Measurements from ENCODE around the gene DLK2. TPM values are rescaled to one million over a fixed set of nuclear protein-coding genes. Genes with fewer than 3 reads are reported as not detected.

The DLK2 gene
- total RNA-seq, 1 experiment from 2014 or later = 1.6 TPM

DNA sequence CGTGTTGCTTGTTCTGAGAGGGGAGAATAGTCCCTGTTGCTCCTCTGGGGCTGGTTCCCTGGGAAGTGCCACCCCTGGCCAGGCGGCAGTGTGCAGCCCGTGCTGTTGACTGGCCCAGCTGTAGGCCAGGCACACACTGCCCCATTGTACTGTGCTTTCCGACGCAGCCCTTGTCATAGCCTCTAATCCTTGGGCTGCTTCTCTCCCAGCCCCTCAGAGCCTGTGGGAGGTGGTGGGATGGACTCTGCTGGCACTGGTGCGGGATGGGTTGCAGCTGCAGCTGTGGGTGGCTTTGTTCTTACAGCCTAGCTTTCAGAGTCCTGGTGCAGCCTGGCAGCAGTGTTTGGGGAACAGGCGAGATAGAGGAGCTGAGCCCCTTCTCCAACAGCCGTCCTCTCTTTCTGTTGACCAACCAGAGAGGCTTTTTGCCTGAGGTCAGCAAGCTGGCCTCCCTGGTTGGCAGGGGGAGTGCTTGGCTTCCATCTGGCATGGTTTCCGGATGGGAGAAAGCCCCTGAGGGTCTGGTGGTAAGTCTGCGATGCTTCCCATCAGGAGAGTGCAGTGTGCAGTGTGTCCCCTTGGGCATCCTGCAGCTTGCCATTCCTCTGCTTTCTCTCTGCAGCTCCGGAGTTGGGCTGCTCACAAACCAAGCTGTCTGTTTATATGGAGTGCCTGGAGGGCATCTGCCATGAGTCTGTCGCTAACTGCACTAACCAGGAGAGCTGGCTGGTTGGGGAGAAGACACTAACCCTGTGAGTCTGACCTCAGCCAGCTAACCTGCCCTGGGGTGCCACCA lies 34.1 kb upstream of the DLK2 start:
- no peaks in the 10 kb centered on the region for H3K9me3 ChIP-seq (ENCODE audit: control insufficient read depth in 1 of 2, insufficient read depth in 1 of 2, low read depth in 1 of 2, low read length in 2 of 2)
- no peak overlapping the region for H3K9ac ChIP-seq (ENCODE audit: low read length)
- intact Hi-C loops (cut with micrococcal nuclease) = no loop called here
- H2AFZ ChIP-seq (ENCODE audit: low read depth, low read length, poor library complexity, severe bottlenecking) = no peak overlapping the region
- peaks cover 52% of the 10 kb centered on the region for H3K79me2 ChIP-seq (ENCODE audit: insufficient read depth, low read length)
- no peak overlapping the region for H3K4me3 ChIP-seq (replicated peaks in 1 of 2; ENCODE audit: low read depth in 1 of 2, low read length in 2 of 2)
- no peak overlapping the region for H3K4me2 ChIP-seq (ENCODE audit: low read length)
- no peak for ATAC-seq
- H3K9me2 ChIP-seq (ENCODE audit: insufficient read depth) = no peaks in the 10 kb centered on the region
- ChIA-PET POLR2A (interaction anchor here (0.7 kb wide), 1 partner anchor 32 kb away, joined by 3 read pairs; no protein-coding TSS in a partner anchor), CTCF (no interaction called here), RAD21 (ENCODE audit: low non-redundant PET in 1 of 2, low total read pairs in 2 of 2, uncharacterized antibody in 2 of 2, unreplicated experiment in 2 of 2) (no interaction called here)
- BruUV-seq (replicated peaks) = no TSS peak
- DNase-seq (ENCODE audit: low read depth, low spot score) = no peak
- H3K36me3 ChIP-seq (ENCODE audit: control insufficient read depth in 1 of 2, insufficient read depth in 2 of 2, low read length in 2 of 2) = no peaks in the 10 kb centered on the region
- H3K4me1 ChIP-seq (ENCODE audit: control insufficient read depth in 1 of 2, insufficient read depth in 2 of 2, low read length in 2 of 2) = peaks cover 2 to 25% of the 10 kb centered on the region in 2 experiments; a peak in 3 of 4 replicates
- no peak overlapping the region for H3K27ac ChIP-seq (ENCODE audit: low read depth, low read length)
- TF ChIP-seq YY1 (IDR thresholded peaks at IDR 0.05; ENCODE audit: extremely low read depth, insufficient replicate concordance, low read depth, low read length) (no peak), TCF7L2 (IDR thresholded peaks at IDR 0.05; ENCODE audit: borderline replicate concordance, extremely low read depth, insufficient read depth, insufficient read length) (no peak), POLR2AphosphoS5 (IDR thresholded peaks at IDR 0.05; ENCODE audit: low read depth, low read length) (no peak), CEBPB (IDR thresholded peaks at IDR 0.05; ENCODE audit: low read depth) (no peak), POLR2A (IDR thresholded peaks at IDR 0.05; ENCODE audit: borderline replicate concordance, extremely low read depth, insufficient read depth, insufficient read length) (no peak), JUND (IDR thresholded peaks at IDR 0.05) (no peak), ELF1 (IDR thresholded peaks at IDR 0.05; ENCODE audit: borderline replicate concordance, low read depth) (no peak), CBX3 (IDR thresholded peaks at IDR 0.05; ENCODE audit: low read depth) (no peak)
- TF ChIP-seq, protein P1, sequence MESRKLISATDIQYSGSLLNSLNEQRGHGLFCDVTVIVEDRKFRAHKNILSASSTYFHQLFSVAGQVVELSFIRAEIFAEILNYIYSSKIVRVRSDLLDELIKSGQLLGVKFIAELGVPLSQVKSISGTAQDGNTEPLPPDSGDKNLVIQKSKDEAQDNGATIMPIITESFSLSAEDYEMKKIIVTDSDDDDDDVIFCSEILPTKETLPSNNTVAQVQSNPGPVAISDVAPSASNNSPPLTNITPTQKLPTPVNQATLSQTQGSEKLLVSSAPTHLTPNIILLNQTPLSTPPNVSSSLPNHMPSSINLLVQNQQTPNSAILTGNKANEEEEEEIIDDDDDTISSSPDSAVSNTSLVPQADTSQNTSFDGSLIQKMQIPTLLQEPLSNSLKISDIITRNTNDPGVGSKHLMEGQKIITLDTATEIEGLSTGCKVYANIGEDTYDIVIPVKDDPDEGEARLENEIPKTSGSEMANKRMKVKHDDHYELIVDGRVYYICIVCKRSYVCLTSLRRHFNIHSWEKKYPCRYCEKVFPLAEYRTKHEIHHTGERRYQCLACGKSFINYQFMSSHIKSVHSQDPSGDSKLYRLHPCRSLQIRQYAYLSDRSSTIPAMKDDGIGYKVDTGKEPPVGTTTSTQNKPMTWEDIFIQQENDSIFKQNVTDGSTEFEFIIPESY (IDR thresholded peaks at IDR 0.05; ENCODE audit: extremely low read depth, insufficient replicate concordance, low read length) = no peak
- TF ChIP-seq, protein P2, sequence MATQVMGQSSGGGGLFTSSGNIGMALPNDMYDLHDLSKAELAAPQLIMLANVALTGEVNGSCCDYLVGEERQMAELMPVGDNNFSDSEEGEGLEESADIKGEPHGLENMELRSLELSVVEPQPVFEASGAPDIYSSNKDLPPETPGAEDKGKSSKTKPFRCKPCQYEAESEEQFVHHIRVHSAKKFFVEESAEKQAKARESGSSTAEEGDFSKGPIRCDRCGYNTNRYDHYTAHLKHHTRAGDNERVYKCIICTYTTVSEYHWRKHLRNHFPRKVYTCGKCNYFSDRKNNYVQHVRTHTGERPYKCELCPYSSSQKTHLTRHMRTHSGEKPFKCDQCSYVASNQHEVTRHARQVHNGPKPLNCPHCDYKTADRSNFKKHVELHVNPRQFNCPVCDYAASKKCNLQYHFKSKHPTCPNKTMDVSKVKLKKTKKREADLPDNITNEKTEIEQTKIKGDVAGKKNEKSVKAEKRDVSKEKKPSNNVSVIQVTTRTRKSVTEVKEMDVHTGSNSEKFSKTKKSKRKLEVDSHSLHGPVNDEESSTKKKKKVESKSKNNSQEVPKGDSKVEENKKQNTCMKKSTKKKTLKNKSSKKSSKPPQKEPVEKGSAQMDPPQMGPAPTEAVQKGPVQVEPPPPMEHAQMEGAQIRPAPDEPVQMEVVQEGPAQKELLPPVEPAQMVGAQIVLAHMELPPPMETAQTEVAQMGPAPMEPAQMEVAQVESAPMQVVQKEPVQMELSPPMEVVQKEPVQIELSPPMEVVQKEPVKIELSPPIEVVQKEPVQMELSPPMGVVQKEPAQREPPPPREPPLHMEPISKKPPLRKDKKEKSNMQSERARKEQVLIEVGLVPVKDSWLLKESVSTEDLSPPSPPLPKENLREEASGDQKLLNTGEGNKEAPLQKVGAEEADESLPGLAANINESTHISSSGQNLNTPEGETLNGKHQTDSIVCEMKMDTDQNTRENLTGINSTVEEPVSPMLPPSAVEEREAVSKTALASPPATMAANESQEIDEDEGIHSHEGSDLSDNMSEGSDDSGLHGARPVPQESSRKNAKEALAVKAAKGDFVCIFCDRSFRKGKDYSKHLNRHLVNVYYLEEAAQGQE (IDR thresholded peaks at IDR 0.05; ENCODE audit: low read depth) = no peak
- no peaks in the 10 kb centered on the region for H4K20me1 ChIP-seq (ENCODE audit: insufficient read depth)
- no peaks in the 10 kb centered on the region for H3K27me3 ChIP-seq (ENCODE audit: insufficient read depth, low read length)

Data from HCT116 (cell line).